GM19025 (cell line): Measurements from ENCODE around the gene HOXB4.

Experiments
- ATAC-seq: cut with Tn5 transposase; IDR thresholded peaks from one replicate; pipeline ENCODE4 v1.9.1; 2021; ENCODE audit warnings: mild to moderate bottlenecking, low read depth, moderate library complexity; ENCODE audit not compliant: unreplicated experiment

HOXB4 gene

DNA sequence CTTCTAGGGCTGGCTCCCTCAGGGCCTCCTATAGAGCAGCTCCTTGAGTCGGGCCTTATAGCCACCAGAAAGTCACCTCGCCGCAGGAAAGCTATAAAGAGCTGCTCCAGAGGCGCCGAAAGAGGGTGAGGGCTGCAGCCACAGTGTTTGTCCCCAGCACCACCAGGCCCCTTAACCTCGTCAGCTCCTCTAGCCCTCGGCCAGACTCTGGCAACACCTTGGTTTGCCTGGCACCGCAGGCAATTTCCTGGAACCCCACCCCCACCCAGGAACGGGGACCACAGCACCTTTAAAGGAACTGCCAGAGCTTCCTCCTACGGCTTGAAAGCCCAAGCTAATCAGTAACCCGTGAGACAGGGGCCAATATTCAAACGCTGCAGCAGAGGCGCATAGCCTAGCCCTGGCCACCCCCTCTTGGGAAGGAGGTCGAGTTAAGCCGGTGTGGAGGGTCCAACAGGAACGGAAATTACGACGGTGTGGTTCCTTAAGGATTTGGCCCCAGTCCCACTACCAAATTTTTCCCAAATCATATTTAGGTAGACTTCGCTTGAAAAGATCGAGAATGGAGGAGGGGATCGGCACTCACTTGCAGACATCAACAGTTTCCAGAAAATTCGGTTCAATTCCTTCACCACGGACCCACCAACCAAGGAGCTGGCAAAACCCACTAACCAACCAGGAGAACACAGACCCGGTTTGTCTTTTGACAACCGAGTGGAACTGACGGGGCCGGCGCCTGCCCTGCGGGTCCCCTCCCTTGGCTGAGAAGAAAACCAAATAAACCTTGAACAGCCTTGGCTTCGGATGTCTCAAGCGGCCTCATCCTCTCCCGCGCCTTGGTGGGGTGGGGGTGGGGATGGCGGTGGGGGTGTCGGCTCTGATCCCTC lies 23.6 kb upstream of the HOXB4 start:
- ATAC-seq = no peak

DNA sequence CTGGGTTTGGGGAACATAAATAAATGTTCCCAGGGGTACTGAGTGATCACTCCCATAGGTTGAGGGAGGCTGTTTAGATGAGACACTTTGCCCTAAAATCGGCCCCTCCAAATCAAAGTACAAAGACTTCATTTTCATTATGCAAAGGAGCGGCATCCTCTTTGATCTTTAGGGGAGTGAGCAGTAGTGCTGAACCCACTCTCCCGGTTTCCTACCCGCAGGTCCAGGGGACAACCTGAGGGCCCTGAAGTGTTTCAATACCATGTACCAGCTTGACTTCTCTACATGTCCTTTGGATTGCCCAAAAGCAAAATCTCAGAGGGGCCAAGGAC lies 23.0 kb upstream of the HOXB4 start:
- ATAC-seq = no peak

DNA sequence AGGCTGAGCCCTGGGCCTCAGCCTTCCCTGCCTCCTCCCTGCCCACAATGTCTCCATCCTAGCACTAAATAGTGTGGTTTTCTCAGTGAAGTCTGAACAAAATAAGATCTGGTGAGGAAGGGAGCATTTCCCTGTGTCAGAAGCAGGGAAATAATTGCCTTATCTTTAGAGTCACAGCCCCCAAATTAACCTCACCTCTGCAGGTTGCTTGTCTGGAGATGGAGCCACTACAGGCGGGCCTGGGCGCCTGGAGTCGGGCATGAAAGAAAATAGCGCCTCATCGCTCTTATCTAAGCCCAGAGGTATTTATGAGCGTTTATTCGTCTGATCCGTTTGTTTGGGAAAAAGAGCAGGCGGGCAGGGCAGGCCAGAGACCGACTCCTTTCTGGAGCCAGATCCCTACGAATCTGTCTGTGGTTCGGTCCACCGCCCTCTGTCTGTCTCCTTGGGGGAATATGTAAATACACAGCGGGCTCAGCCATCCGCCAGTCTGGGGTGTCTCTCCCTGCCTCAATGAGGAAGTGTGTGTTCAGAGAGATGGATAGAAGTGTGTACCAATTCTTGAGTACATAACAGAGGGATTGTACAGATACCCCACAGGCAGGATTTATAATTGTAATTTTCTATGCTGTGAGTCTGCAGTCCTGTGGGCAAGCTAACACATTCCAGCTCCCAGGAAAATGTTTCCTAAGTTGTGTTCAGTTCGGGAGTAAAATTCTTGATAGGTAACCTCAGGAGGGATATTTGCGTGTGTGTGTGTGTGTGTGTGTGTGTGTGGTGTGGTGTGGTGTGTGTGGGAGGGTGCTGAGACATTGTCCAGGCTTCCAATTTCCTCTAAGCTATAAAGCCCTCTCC lies 22.3 kb upstream of the HOXB4 start:
- ATAC-seq = no peak

DNA sequence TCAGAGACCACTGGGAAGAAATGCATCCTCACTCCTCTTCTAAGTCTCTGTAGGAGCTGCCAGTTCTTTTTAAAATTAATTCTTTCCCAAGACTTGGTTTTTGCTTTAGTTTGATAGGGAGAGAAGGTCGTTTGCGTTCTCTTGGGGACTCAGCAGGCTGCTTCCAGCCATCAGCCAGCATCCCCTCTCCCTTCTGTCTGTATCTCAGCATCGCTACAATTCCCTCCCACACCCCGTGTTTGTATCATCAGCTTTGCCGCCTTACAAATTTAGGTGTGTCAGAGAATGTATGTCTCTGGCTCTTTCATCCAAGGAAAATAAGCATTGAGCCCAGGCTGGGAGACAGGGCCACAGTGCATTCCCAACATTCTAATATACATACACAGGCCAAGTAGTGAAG lies 21.2 kb upstream of the HOXB4 start:
- no peak for ATAC-seq

DNA sequence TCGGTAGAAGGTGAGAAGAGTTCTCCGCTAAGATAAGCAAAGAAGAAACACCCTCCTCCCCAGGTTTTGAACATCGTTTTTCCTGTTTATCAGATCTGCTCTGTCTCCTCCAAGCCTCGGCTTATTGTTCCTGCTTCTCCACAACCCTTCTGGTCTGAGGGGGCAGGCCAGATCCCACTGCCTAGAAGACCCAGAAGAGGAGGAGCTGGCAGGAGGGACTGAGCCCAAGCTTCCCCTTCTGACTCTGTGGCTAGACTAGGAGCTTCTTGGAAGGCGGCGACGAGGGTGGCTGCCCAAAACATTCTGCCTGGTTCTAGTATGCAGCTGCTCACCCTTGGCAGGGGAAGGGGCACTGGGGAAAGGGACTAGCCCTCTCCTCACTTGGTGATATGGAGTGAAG lies 20.6 kb upstream of the HOXB4 start:
- ATAC-seq = no peak

DNA sequence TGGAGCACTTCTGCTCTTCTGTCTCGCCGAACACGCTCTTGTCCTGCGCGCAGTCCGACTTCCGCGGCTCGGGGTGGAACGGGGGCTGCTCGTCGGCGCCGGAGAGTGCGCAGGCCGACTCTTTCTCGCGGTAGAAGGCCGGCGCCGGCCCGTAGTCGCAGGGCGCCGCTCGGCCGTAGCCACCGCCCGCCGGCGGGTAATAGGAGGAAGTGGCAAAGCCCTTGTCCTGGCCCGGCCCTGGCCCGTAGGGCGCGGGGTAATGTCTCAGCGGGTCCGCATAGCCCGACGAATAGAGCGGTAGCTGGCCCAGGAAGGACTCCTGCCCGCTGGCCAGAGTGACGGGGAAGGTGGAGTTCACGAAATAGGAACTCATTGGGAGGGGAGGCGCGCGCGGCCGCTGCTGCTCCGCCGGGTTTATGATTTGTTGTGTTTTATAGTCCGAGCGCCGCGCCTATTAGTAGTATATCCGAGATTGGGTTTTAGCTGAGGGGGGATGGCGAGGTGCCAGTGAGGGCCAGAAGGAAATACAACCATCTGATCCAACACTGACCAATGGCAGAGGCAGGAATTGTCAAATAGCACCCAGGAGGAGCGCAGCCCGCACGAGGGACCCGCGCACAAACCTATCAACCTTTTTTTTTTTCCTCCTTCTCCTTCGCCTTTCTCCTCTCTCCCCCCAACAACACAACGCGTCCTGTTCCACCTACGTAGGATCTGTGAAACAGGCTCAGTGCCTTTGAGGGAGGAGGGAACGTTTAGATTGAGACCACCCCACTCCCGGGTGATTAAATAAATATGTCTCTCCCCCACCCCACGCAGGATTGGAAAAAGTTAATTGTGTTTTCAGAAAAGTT lies 19.9 kb upstream of the HOXB4 start:
- no peak for ATAC-seq

DNA sequence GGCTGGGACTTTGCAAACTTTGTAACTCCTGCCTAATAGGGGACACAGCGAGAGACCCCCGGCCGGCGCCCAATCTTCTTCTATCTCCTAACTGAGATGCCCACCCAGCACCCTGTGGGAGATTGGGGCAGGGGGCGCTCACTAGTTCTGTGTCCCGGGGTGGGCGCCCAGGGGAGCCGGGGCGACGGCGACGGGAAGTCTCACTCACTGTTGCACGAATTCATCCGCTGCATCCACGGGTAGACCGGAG lies 19.3 kb upstream of the HOXB4 start:
- ATAC-seq = no peak

DNA sequence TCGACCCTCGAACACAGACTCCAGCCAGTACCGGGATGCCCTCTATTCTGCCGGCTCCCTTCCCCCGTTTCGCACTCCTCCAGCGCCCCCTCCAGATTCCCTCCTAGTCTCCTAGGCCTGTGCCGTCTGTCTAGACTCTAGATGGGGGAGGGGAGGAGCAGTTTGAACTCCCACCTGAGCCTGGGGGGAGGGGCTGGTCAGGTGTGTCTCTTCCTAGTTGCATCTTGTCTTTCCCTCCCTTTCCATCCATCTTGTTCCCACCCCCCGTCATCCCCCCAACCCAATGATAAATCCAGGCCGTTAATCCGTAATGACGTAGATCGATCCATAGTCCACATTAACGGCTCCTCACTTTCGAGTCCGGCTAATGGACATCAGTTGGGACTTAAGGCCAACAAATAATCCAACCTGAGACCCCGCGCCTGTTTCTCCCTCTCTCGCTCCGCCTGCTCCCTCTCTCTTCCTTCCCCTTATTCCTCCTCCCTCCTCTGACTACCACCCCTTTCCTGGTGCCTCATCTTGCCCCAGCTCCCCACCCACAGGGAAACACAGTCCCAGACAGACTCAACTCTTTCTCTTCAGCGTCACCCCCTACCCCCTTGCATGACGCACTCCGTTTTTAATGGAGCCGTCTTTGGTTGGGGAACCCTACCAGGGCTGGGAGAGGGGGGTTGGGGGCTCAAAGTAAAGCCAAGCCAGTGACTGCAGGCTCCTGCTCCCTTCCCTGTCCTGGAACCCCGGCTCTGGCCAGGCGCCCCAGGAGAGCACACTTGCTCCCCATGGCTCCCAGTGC lies 18.8 kb upstream of the HOXB4 start:
- no peak for ATAC-seq

DNA sequence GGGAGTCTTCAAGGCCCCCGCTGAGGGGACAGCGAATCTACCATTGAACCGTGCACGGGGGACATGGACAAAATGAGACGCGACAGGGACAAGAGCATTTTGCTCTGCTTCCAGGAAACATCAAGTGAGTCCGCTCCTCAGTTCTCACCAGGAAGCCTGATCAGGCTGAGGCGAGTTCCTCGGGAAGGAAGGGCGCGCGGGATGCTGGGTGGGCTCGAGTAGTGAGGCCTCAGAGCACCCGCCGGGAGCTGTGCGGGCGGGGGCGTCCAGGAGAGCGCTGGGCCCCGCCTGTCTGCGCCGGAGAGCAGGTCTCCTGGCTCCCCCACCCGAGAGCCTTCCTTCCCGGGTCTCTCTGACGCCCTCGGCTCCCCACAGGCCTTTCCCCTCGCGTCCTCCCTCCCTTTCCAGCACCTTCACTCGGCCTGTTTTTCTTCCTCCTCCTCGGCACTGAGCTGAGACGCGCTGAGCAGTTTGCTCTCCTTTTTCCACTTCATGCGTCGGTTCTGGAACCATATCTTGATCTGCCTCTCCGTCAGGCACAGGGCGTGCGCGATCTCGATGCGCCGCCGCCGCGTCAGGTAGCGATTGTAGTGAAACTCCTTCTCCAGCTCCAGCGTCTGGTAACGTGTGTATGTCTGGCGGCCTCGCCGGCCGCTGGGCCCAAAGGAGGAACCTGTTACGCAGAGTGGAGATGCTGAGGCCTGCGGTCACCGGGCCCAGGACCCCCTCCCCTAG lies 18.0 kb upstream of the HOXB4 start:
- no peak for ATAC-seq

DNA sequence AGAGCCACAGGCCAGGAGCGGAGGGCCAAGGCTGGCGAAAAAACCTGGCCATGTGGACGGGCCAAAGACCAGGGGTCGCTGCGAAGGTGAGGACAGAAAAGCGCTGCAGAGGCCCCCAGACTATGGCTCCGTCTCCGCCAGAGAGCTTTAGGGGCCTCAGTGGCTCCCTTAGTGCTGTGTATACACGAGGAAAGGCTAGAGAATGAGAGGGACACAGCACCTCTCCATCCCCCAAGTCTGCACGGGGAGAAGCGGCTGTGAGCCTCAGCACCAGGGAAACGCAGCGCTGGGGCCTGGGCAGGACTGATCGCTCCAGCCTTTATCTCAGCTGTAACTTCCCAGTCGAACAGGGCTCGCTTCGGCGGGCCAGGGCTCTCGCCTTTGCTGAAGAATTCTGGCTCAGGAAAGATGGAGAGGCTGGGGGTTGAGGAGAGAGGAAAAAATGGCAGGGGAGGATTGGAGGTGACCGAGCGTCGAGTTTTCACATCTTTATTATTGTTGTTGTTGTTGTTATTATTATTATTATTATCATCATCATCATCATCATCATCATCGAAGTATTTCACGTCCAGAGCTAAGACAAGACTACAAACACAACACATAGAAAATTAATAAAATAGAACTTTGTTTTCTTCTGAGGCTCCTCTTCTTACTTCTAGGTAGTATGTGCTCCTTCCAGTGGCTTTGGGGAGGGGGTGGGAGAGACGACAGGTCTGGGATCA lies 17.3 kb upstream of the HOXB4 start:
- ATAC-seq = no peak

DNA sequence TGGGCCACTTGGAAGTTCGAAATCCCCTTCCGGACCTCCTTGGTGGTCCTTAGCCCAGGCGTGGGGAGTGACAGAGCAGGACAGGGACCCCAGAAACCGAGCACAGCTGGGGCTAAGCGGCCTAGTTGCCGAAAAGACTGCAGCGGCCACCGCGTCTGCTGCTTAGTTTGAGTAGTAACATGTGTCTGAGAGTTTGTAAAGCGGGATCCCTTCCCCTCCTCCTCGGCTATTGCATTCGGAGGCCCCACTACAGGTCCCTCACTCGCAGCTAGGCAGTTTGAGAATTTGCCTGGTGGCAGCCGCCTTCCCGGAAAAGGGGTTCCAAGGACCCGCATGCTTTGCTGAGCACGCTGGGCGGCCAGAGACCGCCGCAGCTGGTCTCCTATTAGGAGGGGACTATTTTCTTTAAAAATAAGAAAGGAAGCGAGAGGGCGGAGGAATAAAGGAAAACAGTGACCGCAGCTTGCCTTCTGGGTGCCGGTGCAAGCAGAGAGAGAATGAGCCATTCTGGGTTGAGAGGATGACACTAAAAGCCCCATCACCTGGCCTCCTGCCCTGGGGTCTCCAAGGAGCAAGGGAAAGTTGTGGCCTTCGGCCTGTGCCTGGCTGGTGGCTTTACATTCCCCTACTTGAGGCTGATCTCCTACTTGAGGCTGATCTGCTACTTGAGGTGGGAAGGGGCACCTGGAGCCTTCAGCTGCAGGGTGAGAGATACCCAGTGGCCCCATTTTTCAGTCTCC lies 16.6 kb upstream of the HOXB4 start:
- no peak for ATAC-seq

DNA sequence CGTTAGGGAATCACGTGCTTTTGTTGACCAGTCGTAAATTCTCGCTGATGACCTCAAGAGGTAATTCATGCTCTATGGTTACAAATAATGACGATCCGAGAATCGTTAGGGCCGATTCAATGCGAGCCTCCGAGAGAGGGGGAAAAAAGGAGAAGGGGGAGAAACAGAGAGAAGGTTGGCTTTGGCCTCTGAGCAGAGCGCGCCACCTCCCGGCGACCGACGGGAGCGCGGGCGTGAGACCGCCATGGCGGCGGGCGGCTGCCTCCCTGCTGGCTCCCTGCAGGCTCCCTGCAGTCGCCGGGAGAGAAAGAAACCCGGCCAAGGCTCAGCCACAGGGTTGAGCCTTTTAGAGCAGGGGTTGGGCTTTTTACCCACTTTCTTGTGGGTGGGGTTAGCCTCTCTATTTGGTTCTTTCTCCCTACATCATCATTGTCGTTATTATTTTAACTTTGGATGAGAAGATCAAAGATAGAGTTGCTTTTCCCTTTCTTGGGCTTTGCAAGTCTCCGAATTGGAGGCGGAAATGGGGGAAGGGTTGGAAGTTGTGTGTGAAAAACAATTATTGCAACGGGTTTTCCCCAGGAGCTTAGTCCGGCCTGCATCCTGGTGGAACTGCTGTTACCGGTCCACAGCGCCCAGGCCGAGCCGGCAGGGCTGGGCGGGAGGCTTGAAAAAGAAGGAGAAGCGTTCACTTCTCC lies 15.8 kb upstream of the HOXB4 start:
- ATAC-seq = no peak

DNA sequence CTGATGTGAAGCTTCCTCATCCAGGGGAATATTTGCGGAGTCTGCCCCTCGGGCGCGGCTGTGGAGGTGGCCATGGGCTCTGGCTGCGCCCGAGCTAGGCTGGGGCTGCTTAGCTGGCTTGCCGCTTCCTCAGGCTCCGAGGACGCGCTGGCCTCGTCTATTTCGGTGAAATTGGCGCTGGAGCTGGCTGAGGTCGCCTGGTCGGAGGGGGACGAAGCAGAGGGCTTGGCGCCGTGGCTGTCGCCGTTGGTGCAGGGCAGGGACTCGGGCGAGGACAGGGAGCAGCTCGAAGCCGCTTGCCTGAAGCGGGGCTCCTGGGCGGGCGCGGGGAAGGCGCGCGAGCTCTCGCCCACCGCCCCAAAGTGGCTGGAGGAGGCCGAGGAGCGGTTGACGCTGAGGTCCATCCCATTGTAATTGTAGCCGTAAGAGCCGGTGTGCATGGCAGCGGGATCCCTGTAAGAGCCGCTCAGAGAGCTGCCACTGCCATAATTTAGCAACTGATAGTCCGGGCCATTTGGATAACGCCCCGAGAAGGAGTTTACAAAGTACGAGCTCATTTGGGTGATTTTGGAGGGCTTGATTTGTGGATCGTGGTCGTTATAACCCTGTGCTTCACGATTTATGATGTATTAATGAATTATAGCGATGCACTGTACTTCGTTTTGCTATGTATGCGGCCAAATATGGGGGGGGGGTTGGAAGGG lies 15.1 kb upstream of the HOXB4 start, which contains the start of gene HOXB5:
Gene HOXB5 (minus strand): TSS at position 654 of the 704 bp plus-strand sequence. CDS start 97 bp downstream, at position 557.
- no peak for ATAC-seq

DNA sequence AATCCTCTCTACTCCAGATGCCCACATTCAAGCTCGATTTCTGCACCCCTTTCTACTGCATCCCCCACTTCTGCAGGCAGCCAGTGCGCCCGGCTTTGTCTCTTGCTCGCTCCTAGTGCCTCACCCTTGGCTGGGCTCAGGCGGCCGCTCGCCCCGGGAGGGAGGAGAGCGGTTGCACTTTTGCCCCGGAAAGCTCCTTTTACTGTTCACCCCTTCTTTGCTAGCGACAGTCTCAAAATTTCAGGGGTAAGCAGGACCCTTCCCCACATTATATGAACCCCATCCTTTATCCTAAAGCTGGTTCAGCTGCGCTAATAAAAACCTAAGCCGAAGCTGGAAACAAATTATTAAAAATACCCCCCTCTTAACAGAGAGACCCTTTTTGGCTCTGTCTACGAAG lies 14.4 kb upstream of the HOXB4 start:
- ATAC-seq = no peak

DNA sequence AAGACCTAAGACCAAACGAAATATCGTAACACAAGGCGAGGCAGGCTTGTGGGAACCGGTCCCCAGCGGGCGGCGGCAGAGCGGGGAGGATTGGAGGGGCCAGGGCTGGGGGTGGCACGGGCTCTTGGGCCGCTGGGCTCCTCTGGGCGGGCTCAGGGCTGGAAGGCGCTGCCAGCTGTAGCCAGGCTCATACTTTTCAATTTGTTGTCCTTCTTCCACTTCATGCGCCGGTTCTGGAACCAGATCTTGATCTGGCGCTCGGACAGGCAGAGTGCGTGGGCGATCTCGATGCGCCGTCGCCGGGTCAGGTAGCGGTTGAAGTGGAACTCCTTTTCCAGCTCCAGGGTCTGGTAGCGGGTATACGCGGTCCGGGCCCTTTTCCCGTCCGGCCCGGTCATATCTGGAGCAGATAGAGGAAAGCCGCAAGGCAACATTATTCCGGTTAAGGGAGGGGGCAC lies 13.9 kb upstream of the HOXB4 start:
- ATAC-seq = no peak

DNA sequence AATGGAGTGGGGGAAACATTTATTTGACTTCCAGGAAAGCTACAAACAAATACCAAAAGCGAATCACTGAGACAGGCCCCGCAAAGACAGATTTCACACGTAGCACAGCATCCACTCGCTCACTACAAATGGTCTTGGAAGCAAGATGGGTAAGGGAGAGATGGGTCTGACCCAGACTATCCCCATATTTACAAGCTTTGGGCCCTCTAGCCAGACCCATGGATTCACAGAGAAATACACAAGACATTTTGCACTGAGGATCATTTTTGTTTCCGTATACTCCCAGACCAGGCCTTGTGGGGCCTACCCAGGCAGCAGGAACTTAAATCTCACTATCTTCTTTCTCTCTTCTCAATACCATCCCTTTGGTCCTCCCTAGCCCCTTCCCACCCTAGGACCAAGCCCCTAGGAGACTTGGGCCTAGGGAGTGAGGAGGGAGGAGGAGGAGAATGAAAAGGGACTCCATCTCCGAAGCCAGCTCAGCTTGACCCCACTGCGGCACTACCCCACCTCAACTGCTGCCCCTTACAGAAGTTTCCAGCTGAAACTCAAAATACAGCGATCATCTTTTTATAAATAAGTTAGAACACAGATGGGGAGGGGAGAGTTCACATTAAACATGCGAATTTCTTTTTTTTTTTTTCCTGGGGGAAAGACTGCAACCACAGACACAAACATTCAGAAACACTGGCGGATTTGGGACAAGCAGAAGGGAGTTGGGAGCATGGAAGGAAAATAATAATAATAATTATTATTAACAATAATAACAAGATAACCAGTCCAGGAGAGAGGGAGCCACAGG lies 13.3 kb upstream of the HOXB4 start:
- no peak for ATAC-seq
